ENCODE results near the gene SIT1.

DNA sequence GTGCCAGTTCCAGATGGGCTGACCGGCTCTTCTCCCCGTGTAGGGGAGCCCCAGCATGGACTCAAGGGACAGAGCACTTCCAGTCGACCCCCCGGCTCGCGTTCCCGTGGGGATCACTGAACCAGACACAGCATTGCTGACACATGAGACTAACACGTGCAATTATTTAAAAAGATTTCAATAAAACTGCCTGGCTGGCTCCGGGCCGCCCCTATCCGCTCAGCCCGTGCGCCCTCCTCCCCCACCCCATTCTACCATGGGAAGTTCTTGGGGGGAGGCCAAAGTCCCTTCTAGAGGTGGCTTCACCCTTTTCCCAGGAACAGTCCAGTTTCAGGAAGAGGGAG is 40.9 kb downstream of the SIT1 start:
- TF ChIP-seq POLR2A (IDR thresholded peaks at IDR 0.05) (no peak), POLR2AphosphoS5 (IDR thresholded peaks at IDR 0.05) (no peak)

All from prostate gland (tissue), 1 donor.